GM21526 (cell line): ENCODE measurements around the gene FAM13A.
A peak's percentile ranks its signal among the peaks of the same experiment; 100 is the strongest.

Source experiments
- ATAC-seq: cut with Tn5 transposase; IDR thresholded peaks from one replicate; pipeline ENCODE4 v1.9.1; 2021; ENCODE audit warnings: moderate library complexity; ENCODE audit not compliant: unreplicated experiment, low FRiP score

FAM13A gene

GRCh38 chr4:88818631-88819470 is 238.1 kb downstream of the FAM13A start:
- ATAC-seq = no peak

GRCh38 chr4:88817740-88818139 is 239.2 kb downstream of the FAM13A start:
- no peak for ATAC-seq

- ATAC-seq = no peak
Measured at GRCh38 chr4:88816360-88816759, 240.6 kb downstream of the FAM13A start.

GRCh38 chr4:88814043-88814617 is 242.9 kb downstream of the FAM13A start:
- no peak for ATAC-seq

- no peak for ATAC-seq
Measured at GRCh38 chr4:88813013-88813412, 244.0 kb downstream of the FAM13A start.

- ATAC-seq = no peak
Measured at GRCh38 chr4:88812420-88812819, 244.6 kb downstream of the FAM13A start.

GRCh38 chr4:88811904-88812303 is 245.1 kb downstream of the FAM13A start:
- no peak for ATAC-seq

- no peak for ATAC-seq
Measured at GRCh38 chr4:88810325-88810724, 246.7 kb downstream of the FAM13A start.

- ATAC-seq = no peak
Measured at GRCh38 chr4:88809576-88810219, 247.3 kb downstream of the FAM13A start.

GRCh38 chr4:88809101-88809500 is 247.9 kb downstream of the FAM13A start:
- no peak for ATAC-seq

- ATAC-seq = no peak
Measured at GRCh38 chr4:88807499-88807898, 249.5 kb downstream of the FAM13A start.

GRCh38 chr4:88804234-88804633 is 252.8 kb downstream of the FAM13A start:
- no peak for ATAC-seq

- peak; percentile 64 for ATAC-seq
Measured at GRCh38 chr4:88803600-88804096, 253.3 kb downstream of the FAM13A start.

GRCh38 chr4:88802585-88803286 is 254.2 kb downstream of the FAM13A start:
- no peak for ATAC-seq

- no peak for ATAC-seq
Measured at GRCh38 chr4:88802138-88802537, 254.8 kb downstream of the FAM13A start.

GRCh38 chr4:88799900-88800299 is 257.1 kb downstream of the FAM13A start:
- no peak for ATAC-seq

- ATAC-seq = no peak
Measured at GRCh38 chr4:88797725-88798124, 259.3 kb downstream of the FAM13A start.

- ATAC-seq = no peak
Measured at GRCh38 chr4:88796545-88796944, 260.4 kb downstream of the FAM13A start.

GRCh38 chr4:88794952-88795351 is 262.0 kb downstream of the FAM13A start:
- no peak for ATAC-seq

GRCh38 chr4:88794087-88794690 is 262.8 kb downstream of the FAM13A start:
- no peak for ATAC-seq
